ENCODE measurements around the gene ADGRG6. TPM values are rescaled to one million over a fixed set of nuclear protein-coding genes. Genes with fewer than 3 reads are reported as not detected.

The ADGRG6 gene
- total RNA-seq, 1 experiment from 2014 or later, result 2.5 TPM

DNA sequence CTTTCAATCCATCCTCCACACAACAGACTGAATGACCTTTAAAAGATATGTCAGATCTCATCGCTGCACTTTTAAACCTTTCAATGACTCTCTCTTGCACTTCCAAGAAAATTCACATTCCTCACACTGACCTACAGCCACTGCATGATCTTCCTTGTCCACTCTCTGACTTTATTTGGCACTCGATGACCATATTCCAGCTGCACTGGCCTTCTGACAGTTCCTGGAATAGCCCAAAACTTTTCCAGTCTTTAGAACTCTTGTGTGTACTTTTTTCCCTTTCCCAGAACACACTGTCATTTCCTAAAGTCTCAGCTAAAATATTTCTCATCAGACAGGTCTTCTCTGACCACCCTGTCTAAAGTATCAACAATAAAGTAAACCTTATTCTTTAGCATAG is 174.6 kb downstream of the ADGRG6 start:
- Mint-ChIP-seq H3K27me3 (ENCODE audit: low read depth) (no peaks in the 10 kb centered on the region), H3K27ac (no peak overlapping the region), H3K4me1 (peaks cover 12 to 13% of the 10 kb centered on the region in 2 experiments), H3K4me3 (no peak overlapping the region), H3K36me3 (ENCODE audit: insufficient read depth in 1 of 3, low read depth in 3 of 3) (peaks cover 0 to 2% (median 0%) of the 10 kb centered on the region in 3 experiments; a peak in 2 of 7 replicates), H3K9me3 (peaks cover 0 to 2% of the 10 kb centered on the region in 2 experiments; a peak in 2 of 5 replicates)
- Histone ChIP-seq H3K18ac (ENCODE audit: insufficient read length, low read depth, low read length) (no peak overlapping the region), H3K23ac (ENCODE audit: insufficient read length, low read depth, low read length) (no peak overlapping the region), H3K23me2 (ENCODE audit: insufficient read length, low read depth, low read length, poor library complexity, severe bottlenecking) (no peaks in the 10 kb centered on the region), H3K27me3 (ENCODE audit: insufficient read depth, low read length) (no peaks in the 10 kb centered on the region), H3K56ac (ENCODE audit: insufficient read length, low read depth, low read length) (no peak overlapping the region), H4K5ac (ENCODE audit: insufficient read length, low read depth, low read length) (no peak overlapping the region), H2AK5ac (ENCODE audit: insufficient read length, low read length) (no peak overlapping the region), H2BK20ac (ENCODE audit: low read depth, low read length, poor library complexity, severe bottlenecking) (no peak overlapping the region), H3K14ac (ENCODE audit: insufficient read depth, low read length) (no peak overlapping the region), H2BK5ac (ENCODE audit: insufficient read length, low read length) (no peak overlapping the region), H2BK12ac (ENCODE audit: insufficient read length, low read depth, low read length) (no peak overlapping the region), H4K91ac (ENCODE audit: insufficient read length, low read depth, low read length) (no peak overlapping the region), H3K27ac (ENCODE audit: insufficient read length, low read depth, low read length) (no peak overlapping the region), H2BK15ac (ENCODE audit: low read depth, low read length) (no peak overlapping the region), H3K79me2 (ENCODE audit: insufficient read depth, low read length) (no peaks in the 10 kb centered on the region), H3K9me3 (ENCODE audit: control insufficient read depth, low read depth, low read length) (no peaks in the 10 kb centered on the region), H3K79me1 (ENCODE audit: insufficient read depth, low read depth, low read length, poor library complexity, severe bottlenecking) (no peaks in the 10 kb centered on the region), H3T11ph (ENCODE audit: low read length) (no peak overlapping the region), H3K4me1 (ENCODE audit: insufficient read depth, low read length) (peaks cover 4% of the 10 kb centered on the region; the same call in 1 of the 2 replicates), H2AFZ (ENCODE audit: low read length) (no peak overlapping the region), H4K20me1 (ENCODE audit: control insufficient read depth, insufficient read depth, insufficient read length) (no peaks in the 10 kb centered on the region), H3K4me2 (ENCODE audit: insufficient read depth, insufficient read length, low read length) (no peak overlapping the region), H2BK120ac (ENCODE audit: low read depth, low read length, poor library complexity, severe bottlenecking) (no peak overlapping the region), H3K4ac (ENCODE audit: low read depth, low read length) (no peak overlapping the region), H3K9ac (ENCODE audit: extremely low read depth, insufficient read length, low read length) (no peak overlapping the region), H4K8ac (replicated peaks; ENCODE audit: insufficient read length, low read depth, low read length) (no peak overlapping the region)
- WGBS (ENCODE audit: extremely low coverage, insufficient read length, low lambda C conversion rate), result no CpG with 5 or more reads among the region's 2 CpGs
- DNase-seq, result no peak
- TF ChIP-seq CTCF (conservative IDR thresholded peaks at IDR 0.05), result no peak
